HEK293T (cell line): ENCODE measurements around the gene RGL1.
"Not testable (repeated sequence)": the region's sequence is repeated elsewhere in the genome, so short reads cannot be mapped to it uniquely, and the experiment has no call there.

Experiments
- ARNT ChIP-seq: fragments of 450-650 bp; IDR thresholded peaks from 2 replicates; pipeline ENCODE4 v1.6.1; 2017; ENCODE audit warnings: mild to moderate bottlenecking
- BHLHE40 ChIP-seq: fragments of 450-650 bp; IDR thresholded peaks from 2 replicates; pipeline ENCODE4 v1.6.1; 2016; ENCODE audit warnings: mild to moderate bottlenecking, moderate library complexity, borderline replicate concordance
- ELF4 ChIP-seq: fragments of 450-650 bp; IDR thresholded peaks from 2 replicates; pipeline ENCODE4 v1.6.1; 2017; ENCODE audit warnings: antibody characterized with exemption
- FOXK2 ChIP-seq: fragments of 450-650 bp; IDR thresholded peaks from 2 replicates; pipeline ENCODE4 v1.6.1; 2016; ENCODE audit warnings: mild to moderate bottlenecking
- SP1 ChIP-seq: fragments of 450-650 bp; IDR thresholded peaks from 2 replicates; pipeline ENCODE4 v1.6.1; 2017
- SUZ12 ChIP-seq: fragments of 450-650 bp; IDR thresholded peaks from 2 replicates; pipeline ENCODE4 v1.6.1; 2016; ENCODE audit warnings: mild to moderate bottlenecking
- TARDBP ChIP-seq: fragments of 450-650 bp; IDR thresholded peaks from 2 replicates; pipeline ENCODE4 v1.6.1; 2016
- ZNF384 ChIP-seq: fragments of 450-650 bp; IDR thresholded peaks from 2 replicates; pipeline ENCODE4 v1.6.1; 2016

DNA sequence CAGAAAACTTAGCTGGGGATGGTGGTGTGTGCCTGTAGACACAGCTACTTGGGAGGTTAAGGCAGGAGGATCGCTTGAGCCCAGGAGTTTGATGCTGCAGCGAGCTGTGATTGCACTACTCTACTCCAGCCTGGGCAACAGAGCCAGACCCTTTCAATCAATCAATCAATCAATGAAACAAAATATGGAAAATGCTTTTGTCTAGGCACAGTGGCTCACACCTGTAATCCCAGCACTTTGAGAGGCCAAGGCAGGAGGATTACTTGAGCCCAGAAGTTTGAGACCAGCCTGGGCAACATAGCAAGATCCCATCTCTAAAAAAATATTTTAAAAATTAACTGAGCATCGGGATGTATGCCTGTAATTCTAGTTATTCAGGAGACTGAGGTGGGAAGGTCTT is 19.0 kb upstream of the RGL1 start:
- TF ChIP-seq SP1, ARNT, FOXK2, SUZ12, ZNF384, TARDBP, ELF4, BHLHE40: not testable (repeated sequence)
